GM19395 (cell line): ENCODE data around the gene SCN10A.

Source experiments
- ATAC-seq: cut with Tn5 transposase; IDR thresholded peaks from one replicate; pipeline ENCODE4 v1.9.1; 2021; ENCODE audit warnings: mild to moderate bottlenecking, moderate library complexity; ENCODE audit not compliant: unreplicated experiment

Gene SCN10A

DNA sequence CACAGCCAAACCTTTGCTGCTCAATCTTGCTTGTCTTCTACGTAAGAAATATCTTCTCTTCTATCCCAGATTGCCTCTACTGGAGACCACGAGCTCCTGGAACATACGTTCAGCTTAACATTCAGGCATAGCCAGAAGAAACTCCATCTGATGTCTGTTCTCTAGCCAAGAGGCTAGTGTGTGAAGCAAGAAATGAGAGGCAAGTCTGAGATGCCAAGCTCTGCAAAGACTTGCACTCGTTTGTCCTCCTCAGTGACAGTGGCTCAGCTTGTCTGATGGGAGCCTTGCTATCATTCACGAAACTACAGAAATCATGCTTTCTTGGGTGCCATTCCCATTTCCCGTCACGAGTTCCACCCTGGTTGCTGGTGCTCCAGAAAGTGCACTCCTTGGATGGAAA is at the start of gene SCN10A:
TSS of gene SCN10A (minus strand) at position 192 of the 400 bp plus-strand sequence. CDS start 22,207 bp downstream, outside the sequence.
- no peak for ATAC-seq

DNA sequence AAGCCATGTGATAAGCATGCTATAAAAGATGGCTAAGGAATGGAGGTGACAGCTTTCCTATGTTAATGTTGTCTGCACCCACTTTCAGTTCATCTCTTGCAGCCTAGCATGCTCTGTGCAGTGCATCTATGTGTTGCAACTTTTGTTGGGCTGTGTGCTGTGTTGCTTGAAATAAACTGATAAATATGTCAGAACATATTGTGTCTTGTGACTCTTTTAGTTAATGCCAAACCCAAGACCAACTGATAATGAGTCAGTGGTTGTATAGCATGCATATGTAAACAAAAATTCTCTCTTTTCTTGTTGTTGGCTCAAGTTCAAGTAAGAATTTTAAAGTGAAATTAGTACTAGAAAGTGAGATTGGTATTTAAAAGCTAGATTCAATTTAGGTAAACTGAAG is 37.0 kb upstream of the SCN10A start:
- no peak for ATAC-seq

DNA sequence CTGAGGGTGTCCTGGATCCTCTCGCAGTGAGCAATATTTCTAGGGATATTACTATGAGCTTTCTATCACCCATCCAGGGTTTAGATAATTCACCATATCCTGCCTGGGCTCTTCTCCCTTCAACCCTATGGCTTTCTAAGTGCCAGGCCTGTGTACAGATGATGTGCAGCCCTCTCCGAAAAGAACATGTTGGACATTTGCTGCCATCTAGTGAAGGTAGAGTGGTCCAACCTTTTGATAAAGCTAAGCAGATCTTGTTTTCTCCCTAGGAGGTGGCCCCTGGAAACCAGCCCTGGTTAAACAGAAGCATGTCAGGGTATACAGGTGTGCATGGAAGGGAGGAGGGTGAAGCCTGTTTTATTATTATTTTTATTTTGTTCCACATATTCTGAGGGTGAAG is 27.9 kb upstream of the SCN10A start:
- no peak for ATAC-seq

DNA sequence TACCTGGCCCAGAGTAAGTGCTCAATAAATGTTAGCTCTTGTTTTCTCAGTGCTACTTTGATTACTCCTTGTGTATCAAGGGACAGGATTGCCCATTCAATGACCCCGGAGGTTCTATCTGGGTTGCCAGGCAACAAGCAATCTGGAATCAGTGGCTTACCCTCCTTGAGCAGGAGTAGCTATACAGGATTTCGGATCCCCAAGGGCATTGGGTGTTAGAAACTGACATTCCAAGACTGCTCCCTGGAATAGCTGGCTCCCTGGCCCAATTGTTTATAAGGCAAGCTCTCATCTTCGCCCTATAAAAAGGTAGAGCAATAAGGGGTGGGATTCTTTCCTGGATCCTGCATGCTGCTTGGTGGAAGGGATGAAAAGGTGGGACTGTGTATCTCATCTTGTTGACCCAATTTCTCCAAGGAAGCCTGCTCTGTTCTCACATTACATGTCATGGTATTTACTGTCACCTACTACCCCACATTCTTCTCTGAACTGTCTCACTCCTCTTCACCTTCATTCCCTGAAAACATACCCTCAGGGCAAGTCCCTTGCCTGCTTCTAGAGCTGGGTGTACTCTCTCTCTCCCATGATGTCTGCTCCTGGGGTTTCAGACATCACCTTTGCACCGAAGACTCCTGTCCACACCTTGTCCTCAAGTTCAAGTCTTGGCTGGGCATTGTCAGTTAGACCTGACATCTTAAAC is 26.4 kb upstream of the SCN10A start:
- ATAC-seq = no peak

DNA sequence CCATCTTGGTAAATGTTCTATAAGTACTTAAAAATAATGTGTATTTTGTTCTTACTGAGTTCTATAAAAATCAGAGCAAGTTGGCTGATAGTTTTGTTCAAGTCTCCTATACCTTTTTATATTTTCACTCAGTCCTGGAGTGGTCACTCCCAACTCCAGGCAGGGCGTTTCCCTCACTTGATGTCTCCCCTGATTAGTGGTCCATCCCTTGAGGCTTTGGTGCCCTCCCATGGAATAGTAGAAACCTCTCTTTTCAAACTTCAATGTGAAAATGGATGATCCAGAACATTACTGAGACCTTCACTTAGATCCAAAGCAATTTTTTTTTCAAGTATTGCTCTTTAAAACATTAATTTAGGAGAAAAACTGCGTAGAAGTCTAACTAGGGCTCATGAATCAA is 25.0 kb upstream of the SCN10A start:
- no peak for ATAC-seq

DNA sequence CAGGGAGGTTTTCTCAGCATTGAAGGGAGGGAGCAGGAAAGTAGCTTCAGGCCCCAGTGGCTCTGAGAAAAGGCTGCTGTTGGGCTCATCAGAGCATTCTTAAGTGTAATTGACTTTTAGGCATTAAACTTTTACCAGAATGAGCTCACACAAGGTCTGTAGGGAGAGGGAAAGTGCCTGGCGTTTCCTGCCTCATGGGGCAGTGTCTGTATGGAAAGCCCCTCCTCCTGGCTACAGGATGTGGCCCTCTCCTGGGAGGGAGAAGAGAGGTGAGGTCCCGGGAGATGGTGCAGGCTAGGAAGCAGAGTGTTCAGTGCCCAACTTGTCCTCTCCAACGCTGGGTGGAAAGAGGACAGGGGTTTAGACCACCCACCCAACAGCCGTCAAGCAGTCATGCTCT is 21.3 kb upstream of the SCN10A start:
- ATAC-seq = no peak

DNA sequence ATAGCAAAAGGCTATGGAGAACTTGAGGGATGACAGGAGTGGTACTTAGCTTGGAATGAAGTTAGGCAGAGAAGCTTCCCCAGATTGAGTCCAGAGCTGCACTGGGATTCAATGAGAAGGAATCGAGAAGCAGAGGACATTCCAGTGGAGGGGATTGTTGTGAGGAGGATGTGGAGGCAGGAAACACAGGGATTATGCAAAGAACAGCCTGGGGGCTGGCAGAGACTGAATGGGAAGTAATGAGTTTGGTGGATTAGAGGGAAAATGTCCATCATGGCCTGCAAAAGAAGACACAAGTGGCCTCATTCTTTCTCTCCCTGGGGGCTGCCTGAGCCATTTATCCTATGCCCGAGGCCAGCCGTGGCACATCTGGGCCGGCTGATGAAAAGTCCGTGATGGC is 20.5 kb upstream of the SCN10A start:
- no peak for ATAC-seq

DNA sequence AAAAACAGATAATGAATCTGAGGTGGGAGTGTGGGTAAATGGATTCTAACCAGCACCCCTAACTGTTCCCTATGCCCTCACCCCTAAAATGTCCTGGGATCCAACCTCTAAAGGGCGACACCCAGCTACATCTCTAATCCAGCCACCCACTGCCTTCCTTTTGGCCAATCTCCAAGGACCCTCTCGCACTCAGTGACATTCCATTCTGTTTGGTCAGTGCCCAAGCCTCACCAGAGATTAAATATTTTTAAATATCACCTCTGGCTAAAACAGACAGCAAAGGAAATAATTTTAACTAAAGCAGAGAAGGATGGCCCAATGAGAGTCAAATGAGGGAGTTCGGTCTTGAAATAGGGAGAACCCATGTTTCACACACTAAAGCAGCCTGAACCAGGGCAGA is 19.9 kb upstream of the SCN10A start:
- no peak for ATAC-seq

DNA sequence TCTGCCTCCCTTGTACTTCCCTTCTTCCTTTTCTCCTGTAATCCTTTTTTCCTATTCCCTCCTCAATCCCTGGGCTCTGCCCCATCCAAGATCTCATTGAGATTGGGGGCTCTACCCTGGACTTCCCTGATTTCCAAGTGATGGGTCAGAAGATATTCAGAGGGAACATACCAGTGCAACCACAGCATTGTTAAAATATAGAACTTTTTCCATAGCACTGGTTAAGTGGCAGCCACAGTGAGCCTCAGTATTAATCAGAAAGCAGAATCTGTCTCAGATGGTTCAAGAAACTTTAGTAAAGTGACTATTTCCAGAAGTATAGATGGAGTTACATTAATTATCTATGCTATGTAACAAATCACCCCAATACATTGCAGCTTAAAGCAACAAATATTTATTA is 18.7 kb upstream of the SCN10A start:
- ATAC-seq = no peak

DNA sequence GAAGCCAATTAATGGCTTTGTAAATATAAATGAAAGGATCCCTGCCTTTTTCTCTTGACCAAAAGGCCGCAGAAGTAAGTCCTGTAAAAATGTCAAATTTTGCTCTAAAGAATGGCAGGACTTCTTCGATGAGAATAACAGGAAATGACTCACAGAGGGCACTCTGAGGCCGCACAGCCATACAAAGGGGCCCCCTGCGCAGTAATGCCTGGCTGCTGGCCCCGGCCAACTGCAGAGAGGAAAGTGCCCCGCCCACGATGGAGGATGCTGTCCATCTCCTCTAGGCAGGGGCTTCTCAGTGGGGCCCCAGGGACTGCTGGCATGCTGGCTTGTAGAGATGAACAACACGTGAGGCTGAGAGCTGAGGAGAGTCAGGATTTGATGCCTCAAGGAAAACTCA is 18.1 kb upstream of the SCN10A start:
- ATAC-seq = no peak

DNA sequence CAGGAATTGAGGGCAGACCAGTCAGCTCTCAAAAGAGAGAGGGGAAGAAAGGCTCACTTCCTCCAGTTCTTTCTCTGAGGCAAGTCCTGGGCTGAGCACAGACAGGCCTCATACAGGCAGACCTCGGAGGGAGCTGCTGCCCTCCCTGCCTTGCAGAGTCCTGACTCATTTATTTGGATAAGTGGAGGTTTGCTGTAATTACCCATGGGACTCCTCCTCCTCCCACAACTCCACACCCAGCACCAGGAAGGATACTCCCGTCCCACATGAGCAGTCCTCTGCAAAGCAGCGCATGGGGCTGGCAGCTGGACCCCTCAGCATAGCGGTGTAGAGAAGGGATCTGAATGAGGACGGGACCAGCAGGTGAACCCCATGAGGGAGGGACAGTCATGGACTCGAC is 13.4 kb upstream of the SCN10A start:
- ATAC-seq = no peak

DNA sequence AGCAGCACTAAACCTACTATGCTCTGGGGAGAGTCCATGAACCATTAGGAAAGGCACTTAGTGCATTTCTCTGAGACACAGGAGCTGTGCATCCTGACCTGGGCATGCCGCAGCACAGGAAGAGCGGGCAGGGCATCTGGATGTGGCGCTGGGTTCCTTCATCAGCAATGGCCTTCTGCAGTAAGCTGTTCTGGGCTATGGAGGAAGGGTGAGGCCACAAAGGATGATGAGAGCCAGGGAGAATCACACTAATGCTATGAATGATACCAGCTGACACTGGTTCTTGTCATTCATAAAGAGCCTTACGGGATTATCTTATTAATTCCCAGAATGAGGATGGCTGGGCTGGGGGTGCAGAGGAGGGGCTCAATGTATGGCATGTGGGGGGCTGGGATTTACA is 12.7 kb upstream of the SCN10A start:
- no peak for ATAC-seq

DNA sequence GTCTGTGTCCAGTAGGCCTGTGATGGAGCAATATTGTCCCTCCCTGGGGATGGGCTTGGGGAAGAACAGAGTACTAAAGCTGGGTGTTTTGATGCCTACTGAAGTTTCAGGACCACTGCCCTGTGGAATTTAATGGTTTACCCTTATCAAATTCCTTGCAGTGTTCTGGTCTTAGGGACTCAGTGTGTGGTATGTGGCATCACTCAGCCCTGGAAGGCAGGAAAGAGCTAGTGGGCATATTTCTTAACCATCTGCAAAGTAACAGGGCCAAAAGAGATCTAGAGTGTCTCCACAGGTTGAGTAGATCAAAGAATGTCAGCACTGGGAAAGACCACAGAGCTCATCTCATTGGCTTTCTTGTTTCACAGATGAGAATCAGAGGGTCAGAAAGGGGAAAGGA is 11.8 kb upstream of the SCN10A start:
- no peak for ATAC-seq

DNA sequence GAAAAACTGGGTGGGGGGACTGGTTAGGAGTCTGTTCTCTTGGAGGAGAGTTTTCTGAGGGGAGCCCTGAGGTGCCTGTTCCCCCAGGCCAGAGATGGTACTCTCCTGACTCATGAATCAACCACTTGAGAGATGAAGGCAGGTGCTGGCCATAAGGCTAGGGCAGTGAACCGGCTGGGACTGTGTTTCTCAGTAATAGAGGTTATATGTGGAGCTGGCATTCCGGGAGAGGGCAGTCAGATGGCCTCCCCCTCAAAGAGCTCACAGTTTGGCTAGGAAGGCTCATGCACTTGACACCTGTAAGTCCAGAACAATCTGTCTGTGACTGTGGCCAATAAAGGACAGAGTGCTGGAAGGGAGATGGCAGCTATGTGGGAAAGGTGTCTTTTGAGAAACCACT is 10.0 kb upstream of the SCN10A start:
- no peak for ATAC-seq

DNA sequence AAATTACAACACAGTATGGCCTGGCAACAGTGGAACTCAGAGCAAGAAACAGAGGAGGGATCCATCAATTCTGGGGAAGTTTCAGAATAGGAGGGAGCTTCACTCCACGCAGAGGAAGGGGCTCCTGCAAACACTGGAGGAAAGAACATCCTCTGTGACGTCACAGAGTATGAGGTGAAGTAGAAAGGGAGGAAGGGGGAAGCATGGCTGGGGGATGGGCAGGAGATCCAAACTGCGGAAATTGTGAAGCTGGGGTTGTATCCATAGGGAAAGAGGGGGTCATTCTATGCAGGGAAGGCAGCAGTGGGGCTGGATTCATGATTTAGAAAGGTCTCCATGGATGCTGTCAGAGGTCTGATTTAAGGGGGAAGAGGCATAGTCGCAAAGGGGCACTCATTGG is 8.3 kb upstream of the SCN10A start:
- ATAC-seq = no peak

DNA sequence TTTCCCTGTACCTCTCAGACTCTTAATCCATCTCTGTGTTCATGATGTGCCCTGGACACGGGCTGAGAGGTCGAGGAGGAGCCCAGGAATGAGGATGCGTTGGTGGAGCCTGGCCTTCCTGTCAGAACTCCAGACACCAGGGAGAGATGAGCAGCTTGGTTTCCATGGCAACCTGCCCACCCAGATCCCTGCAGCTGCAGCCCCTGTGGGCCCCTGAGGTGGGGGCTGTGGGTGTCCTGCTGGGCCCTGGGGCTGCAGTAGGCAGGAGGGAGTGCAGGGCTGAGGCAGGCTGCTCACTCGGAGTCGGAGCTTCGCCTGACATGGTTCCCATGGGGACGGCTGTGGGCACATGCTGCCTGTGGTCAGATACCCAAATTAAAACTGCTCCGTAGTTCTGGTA is 7.7 kb upstream of the SCN10A start:
- ATAC-seq = no peak

DNA sequence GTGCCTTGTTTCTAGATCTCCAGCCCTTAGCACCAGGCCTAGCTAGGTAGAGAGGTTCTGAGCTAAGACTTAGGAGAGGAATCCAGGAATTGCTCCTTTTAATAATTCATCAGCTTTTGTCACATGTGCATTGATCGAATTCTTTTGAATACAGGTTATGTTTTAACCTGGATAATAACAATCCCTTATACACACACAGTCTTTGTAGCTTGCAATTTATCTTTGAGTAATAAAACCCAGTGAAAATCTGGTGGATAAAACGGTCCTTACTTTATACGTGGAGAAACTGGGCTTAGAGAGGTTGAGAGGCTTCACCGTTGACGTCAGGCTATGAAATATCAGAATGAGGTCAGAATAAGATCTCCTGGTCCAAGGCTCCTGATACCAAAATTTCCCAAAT is 7.2 kb upstream of the SCN10A start:
- ATAC-seq = no peak

DNA sequence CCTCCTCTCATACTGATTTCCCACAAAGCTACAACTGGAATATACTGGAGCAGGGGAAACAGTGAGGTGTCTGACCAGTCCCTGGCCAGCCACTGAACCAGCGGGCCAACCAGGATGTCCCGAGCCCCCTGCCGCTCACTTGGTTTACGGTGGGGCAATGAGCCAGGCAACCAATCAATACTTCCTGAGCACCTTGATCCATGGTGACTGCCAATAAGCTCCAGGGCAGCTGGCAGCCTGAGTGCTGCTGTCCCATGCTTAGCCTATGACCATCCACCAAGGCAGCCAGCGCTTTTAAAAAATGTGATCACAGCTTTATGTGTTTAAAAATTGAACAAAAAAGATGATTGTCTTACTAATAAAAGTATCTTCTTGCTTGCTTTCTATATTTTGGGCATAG is 4.2 kb downstream of the SCN10A start:
- no peak for ATAC-seq

DNA sequence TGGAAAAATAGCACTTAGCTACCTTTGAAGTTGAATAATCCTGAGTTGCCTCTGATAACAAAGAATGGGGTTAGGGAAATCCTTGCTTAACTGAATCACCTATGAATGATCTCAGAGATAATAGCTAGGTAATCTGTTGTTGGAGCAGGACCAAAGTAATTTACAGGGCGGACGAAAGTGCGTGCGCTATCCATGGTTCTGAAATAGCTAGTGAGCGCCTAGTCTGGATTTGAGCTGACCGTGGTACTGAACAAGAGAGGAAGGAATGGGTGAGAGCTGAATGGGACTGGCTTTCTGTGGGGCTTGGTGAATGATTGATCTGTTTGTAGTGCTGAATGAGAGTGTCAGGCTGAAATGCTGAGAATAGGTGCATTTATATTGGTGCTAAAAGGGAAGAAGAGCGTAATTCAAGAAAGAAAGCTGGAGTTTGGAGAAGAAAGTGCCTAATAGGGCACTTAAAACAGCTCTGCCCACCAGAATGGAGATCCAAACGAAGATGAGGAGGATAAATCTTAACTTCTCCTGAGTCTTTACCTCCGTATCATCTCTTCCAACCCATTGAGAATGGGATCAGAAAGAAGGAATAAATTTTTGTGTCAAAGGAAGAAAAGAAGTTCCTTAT is 10.1 kb downstream of the SCN10A start:
- no peak for ATAC-seq

DNA sequence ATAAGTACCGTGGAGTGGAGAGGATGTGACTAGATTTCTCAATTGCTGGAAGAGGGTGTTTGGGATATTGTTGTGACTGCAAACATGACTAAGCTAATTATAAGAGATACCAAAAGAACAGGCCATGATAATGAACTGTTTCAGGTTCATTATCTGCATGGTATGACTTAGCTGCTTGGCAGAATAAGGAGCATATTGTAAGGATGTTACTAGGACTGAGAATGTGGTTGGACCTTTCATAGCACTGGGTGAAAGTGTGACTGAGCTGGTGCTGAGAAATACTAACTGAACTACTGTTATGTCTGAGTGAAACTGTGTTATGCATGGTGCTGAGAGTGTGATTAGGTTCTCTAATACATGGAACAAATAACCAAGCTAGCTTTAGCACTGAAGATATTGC is 11.0 kb downstream of the SCN10A start:
- ATAC-seq = no peak

DNA sequence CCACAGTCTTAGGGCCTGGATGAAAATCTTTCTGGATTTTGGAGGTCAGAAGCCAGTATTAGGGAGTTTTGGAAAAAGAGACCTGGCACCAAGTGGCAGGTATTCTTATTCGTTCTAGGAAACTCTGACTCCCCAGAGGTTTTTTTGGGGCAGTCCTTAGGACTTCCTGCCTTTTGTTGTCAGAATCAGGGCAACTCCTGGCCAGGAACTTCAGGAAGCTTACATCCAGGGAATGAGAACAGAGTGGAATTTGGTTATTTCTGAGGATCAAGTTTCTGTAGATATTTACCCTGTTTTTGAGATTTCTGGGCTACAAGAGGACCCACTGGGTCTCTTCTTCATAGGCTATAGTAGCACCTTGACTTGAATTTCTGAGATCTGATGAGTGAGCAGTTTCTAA is 15.5 kb downstream of the SCN10A start:
- no peak for ATAC-seq

DNA sequence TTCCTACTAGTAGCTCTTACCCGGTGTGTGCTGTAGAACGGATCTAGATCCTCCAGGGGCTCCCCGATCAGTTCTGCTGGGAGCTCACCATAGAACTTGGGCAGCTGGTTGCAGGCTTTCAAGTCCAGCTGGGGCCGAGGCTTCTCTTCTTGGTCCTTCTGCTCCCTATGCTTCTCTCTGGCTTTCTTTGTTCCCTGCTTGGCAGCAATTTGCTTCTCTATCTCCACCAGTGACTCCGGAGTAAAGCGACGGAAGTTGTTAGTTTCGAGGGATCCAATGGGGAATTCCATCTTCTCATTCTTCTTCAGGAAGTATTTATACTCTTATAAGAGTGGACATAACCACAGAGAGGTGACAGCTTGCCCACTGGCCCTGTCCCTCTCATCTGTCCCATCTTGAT is 22.3 kb downstream of the SCN10A start:
- no peak for ATAC-seq

DNA sequence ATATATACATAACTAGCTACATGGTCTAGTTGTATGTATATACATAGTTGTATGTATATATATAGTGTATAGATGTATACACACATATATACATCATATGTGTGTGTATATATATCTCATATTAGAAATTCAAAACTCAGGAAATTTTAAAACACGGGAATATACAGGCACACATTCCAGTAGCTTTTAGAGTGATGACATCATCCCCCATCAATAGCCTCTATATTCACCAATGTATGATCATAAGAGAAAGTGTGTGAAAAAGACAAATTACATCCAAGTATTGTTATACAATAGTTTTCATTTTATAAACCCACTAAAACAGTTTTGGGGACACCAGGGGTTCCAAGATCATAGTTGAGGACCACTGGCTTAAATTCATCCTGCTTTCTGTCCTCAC is 23.0 kb downstream of the SCN10A start:
- no peak for ATAC-seq
